Measurements from ENCODE around the gene MAMLD1. TPM values are rescaled to one million over a fixed set of nuclear protein-coding genes. Genes with fewer than 3 reads are reported as not detected.

MAMLD1 gene
- total and polyA plus RNA-seq, 2 of the 8 experiments (the other 6 are each of a cell fraction or from before 2014, with no cell fraction given), result 0.09 to 0.26 TPM

DNA sequence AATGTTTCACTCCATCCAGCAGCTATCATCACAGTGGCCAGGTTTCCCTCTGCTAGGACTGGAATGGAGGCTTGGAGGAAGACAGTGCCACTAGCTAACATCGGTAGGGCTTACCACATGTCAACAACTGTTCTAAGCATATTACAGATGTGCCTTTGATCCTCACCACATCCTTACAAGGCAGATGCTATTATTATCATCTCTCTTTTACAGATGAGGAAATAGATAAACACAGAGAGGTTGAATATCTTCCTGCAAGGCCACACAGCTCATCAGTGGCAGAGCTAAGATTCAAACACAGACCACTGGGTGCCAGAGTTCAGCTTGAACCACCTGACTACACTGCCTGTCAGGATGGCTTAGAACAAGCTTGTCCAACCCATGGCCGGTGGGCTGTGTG is 47.4 kb downstream of the MAMLD1 start:
- H3K56ac ChIP-seq (replicated peaks; ENCODE audit: insufficient read length, low read depth, low read length), result no peak overlapping the region
- no peak overlapping the region for H2BK15ac ChIP-seq (ENCODE audit: low read length)
- H3K79me2 ChIP-seq (ENCODE audit: control insufficient read depth in 1 of 2, insufficient read depth in 2 of 2, low read length in 2 of 2), result no peaks in the 10 kb centered on the region
- H3K14ac ChIP-seq (ENCODE audit: insufficient read length), result no peak overlapping the region
- H2BK120ac ChIP-seq (replicated peaks; ENCODE audit: low read depth, low read length), result no peak overlapping the region
- WGBS, 2 experiments (ENCODE audit: extremely low coverage in 1 of 2, insufficient coverage in 1 of 2, insufficient read length in 1 of 2, insufficient replicate concordance in 2 of 2, low coverage in 1 of 2, low lambda C conversion rate in 2 of 2, missing lambda C conversion rate in 1 of 2), result 78% methylated on average over 2 of the region's 2 CpGs; no CpG with 5 or more reads in 1 of the 2 experiments
- no peak overlapping the region for H3K4me3 ChIP-seq (ENCODE audit: extremely low read depth in 1 of 4, insufficient read depth in 2 of 4, low read depth in 3 of 4, low read length in 4 of 4)
- no peaks in the 10 kb centered on the region for H3K23me2 ChIP-seq (ENCODE audit: low read depth, low read length)
- no peak overlapping the region for H2BK5ac ChIP-seq (ENCODE audit: low read depth, low read length)
- FAIRE-seq, result no peak
- CTCF ChIA-PET (ENCODE audit: partially characterized antibody), result interaction anchor here (1.0 to 1.7 kb wide), 2 partner anchors 49 to 76 kb away, joined by 3 to 4 read pairs; no protein-coding TSS in a partner anchor
- peaks cover 0 to 3% (median 0%) of the 10 kb centered on the region in 4 experiments; a peak in 1 of 7 replicates for H3K4me1 ChIP-seq (replicated peaks in 1 of 4; ENCODE audit: control insufficient read depth in 3 of 4, insufficient read depth in 4 of 4, low read length in 3 of 4)
- H3K9ac ChIP-seq (replicated peaks in 1 of 4; ENCODE audit: extremely low read depth in 1 of 4, low read depth in 3 of 4, low read length in 3 of 4), result no peak overlapping the region
- H3K9me3 ChIP-seq (ENCODE audit: insufficient read depth in 2 of 2, low read depth in 1 of 2, low read length in 1 of 2), result no peaks in the 10 kb centered on the region
- no peak overlapping the region for H4K5ac ChIP-seq (ENCODE audit: insufficient read length, low read depth, low read length)
- H3K27me3 ChIP-seq (replicated peaks in 1 of 4; ENCODE audit: control insufficient read depth in 3 of 4, extremely low read depth in 1 of 4, insufficient read depth in 3 of 4, low read length in 3 of 4), result no peaks in the 10 kb centered on the region
- H3K27ac ChIP-seq (ENCODE audit: low read depth, low read length), result no peak overlapping the region
- H2BK12ac ChIP-seq (ENCODE audit: low read depth, low read length), result no peak overlapping the region
- no peak overlapping the region for H3K4ac ChIP-seq (replicated peaks; ENCODE audit: insufficient read length, low read depth, low read length)
- H2AK5ac ChIP-seq (ENCODE audit: low read depth, low read length), result no peak overlapping the region
- H4K91ac ChIP-seq (replicated peaks; ENCODE audit: insufficient read length, low read length), result no peak overlapping the region
- H3K18ac ChIP-seq (ENCODE audit: extremely low read depth, low read length), result no peak overlapping the region
- no peaks in the 10 kb centered on the region for H4K20me1 ChIP-seq (replicated peaks in 1 of 2; ENCODE audit: control insufficient read depth in 1 of 2, insufficient read depth in 2 of 2, low read length in 2 of 2)
- no peak overlapping the region for H3K4me2 ChIP-seq (ENCODE audit: insufficient read depth in 1 of 2, low read depth in 2 of 2, low read length in 2 of 2)
- no peak for DNase-seq (ENCODE audit: low read depth in 1 of 2, low spot score in 2 of 2)
- H3K23ac ChIP-seq (ENCODE audit: insufficient read length), result no peak overlapping the region
- H2BK20ac ChIP-seq (ENCODE audit: low read length), result no peak overlapping the region
- no peak overlapping the region for H2AFZ ChIP-seq (ENCODE audit: low read length)
- no peak overlapping the region for H4K8ac ChIP-seq (ENCODE audit: extremely low read depth, insufficient read depth, low read length)
- H3K79me1 ChIP-seq (ENCODE audit: low read depth, low read length), result no peaks in the 10 kb centered on the region
- no peaks in the 10 kb centered on the region for H3K36me3 ChIP-seq (ENCODE audit: control insufficient read depth in 2 of 4, insufficient read depth in 4 of 4, low read length in 3 of 4)
- POLR2A ChIA-PET (ENCODE audit: partially characterized antibody), result no interaction called here
- no peak for TF ChIP-seq SUZ12 (IDR thresholded peaks at IDR 0.05; ENCODE audit: low read length)
- TF ChIP-seq, protein P1, sequence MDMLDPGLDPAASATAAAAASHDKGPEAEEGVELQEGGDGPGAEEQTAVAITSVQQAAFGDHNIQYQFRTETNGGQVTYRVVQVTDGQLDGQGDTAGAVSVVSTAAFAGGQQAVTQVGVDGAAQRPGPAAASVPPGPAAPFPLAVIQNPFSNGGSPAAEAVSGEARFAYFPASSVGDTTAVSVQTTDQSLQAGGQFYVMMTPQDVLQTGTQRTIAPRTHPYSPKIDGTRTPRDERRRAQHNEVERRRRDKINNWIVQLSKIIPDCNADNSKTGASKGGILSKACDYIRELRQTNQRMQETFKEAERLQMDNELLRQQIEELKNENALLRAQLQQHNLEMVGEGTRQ (IDR thresholded peaks at IDR 0.05; ENCODE audit: low read length), result no peak
- TF ChIP-seq KDM5A (IDR thresholded peaks at IDR 0.05; ENCODE audit: low read length), result no peak
- TF ChIP-seq CEBPB (IDR thresholded peaks at IDR 0.05; ENCODE audit: low read depth, low read length), result no peak
- no peak for TF ChIP-seq CHD1 (IDR thresholded peaks at IDR 0.05; ENCODE audit: low read depth, low read length)
- no peak for TF ChIP-seq BACH1 (IDR thresholded peaks at IDR 0.05; ENCODE audit: low read length)
- no peak for TF ChIP-seq MAFK (IDR thresholded peaks at IDR 0.05; ENCODE audit: low read depth, low read length)
- no peak for TF ChIP-seq CBX5 (IDR thresholded peaks at IDR 0.05; ENCODE audit: low read depth, low read length)
- TF ChIP-seq JUND (IDR thresholded peaks at IDR 0.05; ENCODE audit: low read length), result no peak
- TF ChIP-seq ASH2L (IDR thresholded peaks at IDR 0.05; ENCODE audit: low read length), result no peak
- no peak for TF ChIP-seq TBP (IDR thresholded peaks at IDR 0.05; ENCODE audit: low read depth, low read length)
- no peak for TF ChIP-seq RNF2 (IDR thresholded peaks at IDR 0.05; ENCODE audit: borderline replicate concordance, low read depth, low read length, missing control alignments, poor library complexity, severe bottlenecking)
- no peak for TF ChIP-seq HDAC2 (IDR thresholded peaks at IDR 0.05; ENCODE audit: borderline replicate concordance in 1 of 2, low read depth in 2 of 2, low read length in 2 of 2)
